ENCODE measurements around the gene SLC6A12.

Gene SLC6A12

DNA sequence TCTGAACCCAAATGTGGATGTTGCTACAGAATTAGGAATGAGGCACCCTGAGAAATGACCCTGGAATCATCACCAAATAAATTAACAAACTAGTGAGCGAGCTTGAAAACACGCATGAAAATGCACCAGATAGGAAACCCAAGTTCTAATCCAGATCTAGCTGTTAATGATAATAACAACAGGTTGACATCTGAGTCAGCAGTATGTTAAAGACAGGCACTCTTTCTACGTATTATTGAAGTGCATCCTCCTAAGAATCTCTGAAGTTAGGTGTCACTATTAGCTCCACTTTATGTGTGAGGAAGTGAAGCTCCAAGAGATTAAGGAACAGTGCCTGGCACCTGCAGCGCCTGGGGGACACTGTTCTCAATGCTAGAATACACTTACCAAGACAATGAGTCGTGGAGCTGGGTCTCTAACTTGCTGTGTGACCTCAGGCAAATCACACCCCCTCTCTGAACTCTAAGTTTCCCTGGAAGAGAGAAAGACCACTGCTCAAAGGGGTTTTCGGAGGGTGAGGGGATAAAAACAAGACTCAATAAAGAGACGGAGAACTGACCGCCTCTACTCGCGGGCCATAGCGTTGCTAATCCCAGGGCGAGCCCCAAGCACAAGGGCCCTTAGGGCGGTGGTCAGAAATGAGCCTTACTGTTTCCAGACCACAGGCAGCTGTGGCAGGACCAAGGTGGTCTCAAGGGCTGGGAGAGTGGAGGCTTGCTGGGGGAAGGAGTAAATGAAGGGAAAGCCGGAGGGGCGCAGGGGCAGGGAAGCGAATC is 2.1 kb downstream of the SLC6A12 start:
- DNase-seq (ENCODE audit: extremely low read depth, low read depth): no peak
- H3K4me3 ChIP-seq (replicated peaks; ENCODE audit: low read depth, low read length): no peak overlapping the region
- TF ChIP-seq, protein P1, sequence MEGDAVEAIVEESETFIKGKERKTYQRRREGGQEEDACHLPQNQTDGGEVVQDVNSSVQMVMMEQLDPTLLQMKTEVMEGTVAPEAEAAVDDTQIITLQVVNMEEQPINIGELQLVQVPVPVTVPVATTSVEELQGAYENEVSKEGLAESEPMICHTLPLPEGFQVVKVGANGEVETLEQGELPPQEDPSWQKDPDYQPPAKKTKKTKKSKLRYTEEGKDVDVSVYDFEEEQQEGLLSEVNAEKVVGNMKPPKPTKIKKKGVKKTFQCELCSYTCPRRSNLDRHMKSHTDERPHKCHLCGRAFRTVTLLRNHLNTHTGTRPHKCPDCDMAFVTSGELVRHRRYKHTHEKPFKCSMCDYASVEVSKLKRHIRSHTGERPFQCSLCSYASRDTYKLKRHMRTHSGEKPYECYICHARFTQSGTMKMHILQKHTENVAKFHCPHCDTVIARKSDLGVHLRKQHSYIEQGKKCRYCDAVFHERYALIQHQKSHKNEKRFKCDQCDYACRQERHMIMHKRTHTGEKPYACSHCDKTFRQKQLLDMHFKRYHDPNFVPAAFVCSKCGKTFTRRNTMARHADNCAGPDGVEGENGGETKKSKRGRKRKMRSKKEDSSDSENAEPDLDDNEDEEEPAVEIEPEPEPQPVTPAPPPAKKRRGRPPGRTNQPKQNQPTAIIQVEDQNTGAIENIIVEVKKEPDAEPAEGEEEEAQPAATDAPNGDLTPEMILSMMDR (IDR thresholded peaks at IDR 0.05; ENCODE audit: low read depth, low read length, missing control alignments): no peak

DNA sequence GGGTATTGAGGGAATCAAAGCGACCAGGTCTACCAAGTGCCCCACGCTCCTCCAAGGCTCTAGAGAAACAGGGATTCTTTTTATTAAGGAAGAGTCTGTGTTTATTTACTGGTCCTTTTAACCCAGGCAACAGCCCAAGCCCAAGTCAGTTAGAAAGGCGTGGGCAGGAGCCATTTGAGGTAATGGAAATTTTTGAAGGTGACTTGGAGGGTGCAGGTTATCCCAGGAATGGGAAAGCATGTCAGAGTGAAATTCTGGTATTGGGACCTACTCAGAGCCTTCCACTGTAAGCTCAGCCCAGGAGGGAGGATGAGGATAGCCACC is 2.9 kb downstream of the SLC6A12 start:
- TF ChIP-seq, protein P1 (IDR thresholded peaks at IDR 0.05; ENCODE audit: low read depth, low read length, missing control alignments): no peak
- H3K4me3 ChIP-seq (replicated peaks; ENCODE audit: low read depth, low read length): no peak overlapping the region
- no peak for DNase-seq (ENCODE audit: extremely low read depth, low read depth)

DNA sequence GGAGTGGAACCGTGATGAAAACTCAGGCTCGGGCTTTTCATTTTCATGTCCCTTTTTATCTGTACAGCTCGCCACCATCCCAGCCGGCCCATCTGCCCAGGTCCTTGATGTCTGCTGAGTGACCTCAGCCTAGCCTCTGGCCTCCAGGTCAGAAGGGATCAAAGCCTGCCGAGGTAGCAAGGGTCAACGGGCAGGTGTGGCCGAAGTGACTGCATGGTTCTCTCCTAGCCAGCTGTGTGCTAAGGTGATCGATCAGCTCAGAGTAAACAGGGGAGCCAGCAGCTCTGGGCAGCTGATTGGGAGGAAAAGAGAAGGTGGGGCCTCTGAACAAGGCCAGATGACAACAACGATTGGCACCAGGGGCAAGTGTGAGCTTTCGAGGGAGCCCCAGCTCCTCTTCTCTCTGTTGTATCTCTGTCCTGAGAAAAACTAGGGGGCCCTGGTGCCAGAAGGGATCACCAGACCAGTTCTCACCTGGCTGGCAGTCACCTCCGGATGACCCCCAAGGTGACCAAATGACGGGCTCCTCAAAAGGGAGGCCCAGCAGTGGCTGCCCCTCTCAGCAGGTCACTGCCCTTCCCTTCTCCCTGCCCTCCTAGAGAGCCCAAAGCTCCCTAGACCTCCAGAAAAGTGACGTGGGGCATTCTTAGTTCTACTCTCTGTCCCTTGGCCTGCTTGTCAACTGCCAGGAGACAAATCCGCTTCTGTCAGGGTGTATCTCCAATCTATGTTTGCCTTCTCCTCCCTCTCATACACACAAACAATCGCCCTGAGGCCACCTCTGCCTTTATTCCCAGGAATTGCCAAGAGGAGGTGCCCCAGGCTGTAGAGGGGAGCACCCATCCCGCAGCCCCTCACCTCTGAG is 3.4 kb downstream of the SLC6A12 start:
- no peak for DNase-seq (ENCODE audit: extremely low read depth, low read depth)
- H3K4me3 ChIP-seq (replicated peaks; ENCODE audit: low read depth, low read length): no peak overlapping the region
- TF ChIP-seq, protein P1 (IDR thresholded peaks at IDR 0.05; ENCODE audit: low read depth, low read length, missing control alignments): no peak

DNA sequence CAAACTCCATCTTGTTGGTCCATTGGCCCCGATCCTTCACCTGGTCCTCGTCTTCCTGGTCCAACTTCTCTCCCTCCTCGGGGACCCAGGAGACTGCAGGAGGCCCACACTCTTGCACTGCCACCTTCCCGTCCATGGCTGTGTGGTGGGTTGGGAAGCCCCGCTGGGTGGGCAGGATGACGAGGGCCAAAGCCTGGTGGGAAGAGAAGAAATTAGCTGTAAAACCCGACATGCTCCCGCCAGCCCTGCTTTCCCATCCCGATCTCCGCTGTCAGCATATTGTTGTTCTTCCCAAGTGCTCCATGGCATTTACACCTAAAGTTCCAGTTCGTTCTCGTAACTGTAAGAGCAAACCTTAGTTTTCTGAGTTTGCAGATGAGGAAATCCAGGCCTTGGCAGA is 4.1 kb downstream of the SLC6A12 start:
- TF ChIP-seq, protein P1 (IDR thresholded peaks at IDR 0.05; ENCODE audit: low read depth, low read length, missing control alignments): no peak
- no peak for DNase-seq (ENCODE audit: extremely low read depth, low read depth)
- H3K4me3 ChIP-seq (replicated peaks; ENCODE audit: low read depth, low read length): no peak overlapping the region

DNA sequence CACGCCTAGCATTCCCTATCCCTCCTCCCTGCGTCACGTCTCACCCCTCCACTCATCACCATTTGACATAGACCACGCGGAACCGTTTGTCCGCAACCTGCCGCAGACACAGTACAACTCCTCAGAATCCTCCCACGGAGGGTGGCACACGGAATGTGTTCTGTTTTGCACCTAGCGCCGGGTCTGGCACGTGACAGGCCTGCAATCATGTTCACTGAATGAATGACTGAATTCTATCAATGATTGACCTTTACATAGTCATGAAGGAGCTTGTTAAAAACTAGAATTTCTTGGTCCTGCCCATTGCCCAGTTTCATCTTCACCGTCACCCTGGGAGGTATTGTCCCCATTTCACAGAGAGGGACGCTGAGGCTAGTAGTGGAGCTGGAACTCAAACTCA is 4.7 kb downstream of the SLC6A12 start:
- TF ChIP-seq, protein P1 (IDR thresholded peaks at IDR 0.05; ENCODE audit: low read depth, low read length, missing control alignments): no peak
- DNase-seq (ENCODE audit: extremely low read depth, low read depth): no peak

DNA sequence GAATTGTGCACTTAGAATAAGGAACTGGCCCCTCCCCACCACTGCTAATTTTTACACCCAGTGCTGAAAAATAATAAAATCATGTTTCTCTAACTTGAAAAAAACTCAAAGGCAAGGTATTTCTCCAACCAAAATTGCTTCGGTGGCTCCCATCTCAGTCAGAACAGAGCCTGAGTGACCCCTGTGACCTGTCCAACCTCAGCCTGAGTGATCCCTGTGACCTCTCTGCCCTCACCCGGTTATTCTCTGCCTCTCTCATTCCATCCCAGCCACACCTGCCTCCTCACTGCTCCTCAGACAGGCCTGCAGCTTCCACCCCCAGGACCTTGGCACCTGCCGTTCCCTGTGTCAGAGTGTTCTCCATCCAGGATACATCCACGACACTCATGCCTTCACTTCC is 5.1 kb downstream of the SLC6A12 start:
- H3K4me3 ChIP-seq (replicated peaks; ENCODE audit: low read depth, low read length): no peak overlapping the region
- TF ChIP-seq, protein P1 (IDR thresholded peaks at IDR 0.05; ENCODE audit: low read depth, low read length, missing control alignments): no peak
- no peak for DNase-seq (ENCODE audit: extremely low read depth, low read depth)

More for the DNA sequence above, 4.7 kb downstream of the SLC6A12 start:
- no peak overlapping the region for H3K4me3 ChIP-seq (replicated peaks; ENCODE audit: low read depth, low read length)
